A673 (cell line): ENCODE measurements around the gene KLHL26.

Experiments used
- EZH2 ChIP-seq: fragments of 200-600 bp; sonication (generic); IDR thresholded peaks from 2 replicates; pipeline ENCODE4 v1.6.1; 2017; ENCODE audit warnings: borderline replicate concordance, low read depth, mild to moderate bottlenecking, mixed read lengths, antibody characterized with exemption, low read length; ENCODE audit not compliant: poor library complexity, severe bottlenecking
- TF ChIP-seq, protein P1 (sequence below): fragments of 300-800, 200-600 bp; sonication (generic); conservative IDR thresholded peaks from 2 replicates; pipeline ENCODE4 v1.5.1; 2017; ENCODE audit warnings: low read depth, mild to moderate bottlenecking, antibody characterized with exemption, low read length, moderate library complexity, mixed read lengths

DNA sequence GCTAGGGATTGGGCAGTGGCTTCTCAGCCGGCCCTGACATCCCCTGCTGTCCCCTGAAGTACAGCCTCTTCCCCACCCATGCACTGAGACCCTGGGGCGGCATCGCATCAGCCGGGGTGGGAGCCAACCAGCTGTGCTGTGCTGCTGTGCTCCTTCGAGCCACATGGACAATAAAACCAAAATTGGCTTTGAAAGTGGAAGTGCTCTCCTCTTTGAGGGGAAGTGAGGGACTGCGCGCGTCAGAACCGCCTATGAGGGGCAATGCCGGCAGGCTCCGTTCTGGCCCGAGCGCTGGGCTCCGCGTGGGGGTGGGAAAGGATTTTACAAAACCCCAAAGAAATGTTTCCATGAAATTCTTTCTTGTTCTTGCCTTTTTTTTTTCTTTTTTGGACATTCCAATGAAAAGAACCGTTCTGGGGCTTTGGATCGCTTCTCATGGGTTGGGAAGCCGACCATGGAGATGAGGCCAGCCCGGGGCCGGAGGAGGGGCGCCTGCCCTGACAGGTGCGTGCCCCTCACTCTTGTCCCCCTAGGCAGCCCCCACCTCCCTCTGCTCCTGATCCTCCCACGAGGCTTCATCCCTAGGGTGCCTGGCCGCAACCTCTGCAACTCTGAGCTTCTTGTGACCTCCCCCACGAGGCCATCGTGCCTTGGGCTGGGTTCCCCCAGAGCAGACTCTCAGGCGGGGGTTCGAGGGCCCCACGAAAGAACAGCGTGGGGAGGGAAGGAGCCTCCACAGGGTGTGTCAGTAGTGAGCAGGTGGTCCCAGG, 22.6 kb downstream of the KLHL26 start:
- TF ChIP-seq, protein P1, sequence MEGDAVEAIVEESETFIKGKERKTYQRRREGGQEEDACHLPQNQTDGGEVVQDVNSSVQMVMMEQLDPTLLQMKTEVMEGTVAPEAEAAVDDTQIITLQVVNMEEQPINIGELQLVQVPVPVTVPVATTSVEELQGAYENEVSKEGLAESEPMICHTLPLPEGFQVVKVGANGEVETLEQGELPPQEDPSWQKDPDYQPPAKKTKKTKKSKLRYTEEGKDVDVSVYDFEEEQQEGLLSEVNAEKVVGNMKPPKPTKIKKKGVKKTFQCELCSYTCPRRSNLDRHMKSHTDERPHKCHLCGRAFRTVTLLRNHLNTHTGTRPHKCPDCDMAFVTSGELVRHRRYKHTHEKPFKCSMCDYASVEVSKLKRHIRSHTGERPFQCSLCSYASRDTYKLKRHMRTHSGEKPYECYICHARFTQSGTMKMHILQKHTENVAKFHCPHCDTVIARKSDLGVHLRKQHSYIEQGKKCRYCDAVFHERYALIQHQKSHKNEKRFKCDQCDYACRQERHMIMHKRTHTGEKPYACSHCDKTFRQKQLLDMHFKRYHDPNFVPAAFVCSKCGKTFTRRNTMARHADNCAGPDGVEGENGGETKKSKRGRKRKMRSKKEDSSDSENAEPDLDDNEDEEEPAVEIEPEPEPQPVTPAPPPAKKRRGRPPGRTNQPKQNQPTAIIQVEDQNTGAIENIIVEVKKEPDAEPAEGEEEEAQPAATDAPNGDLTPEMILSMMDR, result no peak
- TF ChIP-seq EZH2, result no peak
